ENCODE results near the gene MCEE. TPM values are rescaled to one million over a fixed set of nuclear protein-coding genes. Genes with fewer than 3 reads are reported as not detected.
"Not testable (repeated sequence)": the region's sequence is repeated elsewhere in the genome, so short reads cannot be mapped to it uniquely, and the experiment has no call there.

Gene MCEE
- polyA plus RNA-seq, 2 of the 4 experiments (the other 2 are of a cell fraction), result 10.3 to 17.7 TPM

GRCh38 chr2:71108091-71108490 lies 21.9 kb downstream of the MCEE start:
- POLR2A ChIA-PET, result no interaction called here
- Histone ChIP-seq H3K9me3 (peaks cover 13% of the 10 kb centered on the region; the same call in 2 of the 3 replicates), H3K4me1 (no peaks in the 10 kb centered on the region), H3K4me3 (no peak overlapping the region), H3K27ac (no peak overlapping the region), H3K4me2 (no peak overlapping the region)
- CTCF ChIA-PET, result interaction anchor here (0.6 to 1.2 kb wide), 2 partner anchors 11 to 16 kb away, joined by 3 read pairs; no protein-coding TSS in a partner anchor
- DNase-seq (ENCODE audit: low read depth in 1 of 2, low spot score in 1 of 2) (no peak), ATAC-seq (no peak), FAIRE-seq (no peak)
- no peak for TF ChIP-seq NPAS2 (CRISPR knock-in tag; IDR thresholded peaks at IDR 0.05; ENCODE audit: borderline replicate concordance)
- no peak for TF ChIP-seq POLR2AphosphoS2 (conservative IDR thresholded peaks at IDR 0.05; ENCODE audit: low read length)
- TF ChIP-seq, protein P1, sequence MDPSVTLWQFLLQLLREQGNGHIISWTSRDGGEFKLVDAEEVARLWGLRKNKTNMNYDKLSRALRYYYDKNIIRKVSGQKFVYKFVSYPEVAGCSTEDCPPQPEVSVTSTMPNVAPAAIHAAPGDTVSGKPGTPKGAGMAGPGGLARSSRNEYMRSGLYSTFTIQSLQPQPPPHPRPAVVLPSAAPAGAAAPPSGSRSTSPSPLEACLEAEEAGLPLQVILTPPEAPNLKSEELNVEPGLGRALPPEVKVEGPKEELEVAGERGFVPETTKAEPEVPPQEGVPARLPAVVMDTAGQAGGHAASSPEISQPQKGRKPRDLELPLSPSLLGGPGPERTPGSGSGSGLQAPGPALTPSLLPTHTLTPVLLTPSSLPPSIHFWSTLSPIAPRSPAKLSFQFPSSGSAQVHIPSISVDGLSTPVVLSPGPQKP (IDR thresholded peaks at IDR 0.05; ENCODE audit: low read depth, low read length), result no peak
- no peak for TF ChIP-seq E2F6 (IDR thresholded peaks at IDR 0.05; ENCODE audit: borderline replicate concordance, low read depth)
- TF ChIP-seq RARB (CRISPR knock-in tag; IDR thresholded peaks at IDR 0.05), result no peak
- no peak for TF ChIP-seq RAD21 (conservative IDR thresholded peaks at IDR 0.05 in 1 of 2, IDR thresholded peaks at IDR 0.05 in 1 of 2)
- TF ChIP-seq REST (IDR thresholded peaks at IDR 0.05), result no peak
- no peak for TF ChIP-seq HOXB5 (CRISPR knock-in tag; IDR thresholded peaks at IDR 0.05)
- TF ChIP-seq TFCP2L1 (CRISPR knock-in tag; IDR thresholded peaks at IDR 0.05), result no peak
- TF ChIP-seq JUN (IDR thresholded peaks at IDR 0.05), result no peak
- no peak for TF ChIP-seq MYC (IDR thresholded peaks at IDR 0.05; ENCODE audit: borderline replicate concordance, low read length)
- no peak for TF ChIP-seq KDM5A (IDR thresholded peaks at IDR 0.05)
- no peak for TF ChIP-seq PHF8 (IDR thresholded peaks at IDR 0.05; ENCODE audit: borderline replicate concordance, low read depth)
- TF ChIP-seq JUNB (IDR thresholded peaks at IDR 0.05), result no peak
- no peak for TF ChIP-seq ZSCAN20 (CRISPR knock-in tag; IDR thresholded peaks at IDR 0.05)
- no peak for TF ChIP-seq RFX5 (IDR thresholded peaks at IDR 0.05)
- TF ChIP-seq KDM1A (IDR thresholded peaks at IDR 0.05; ENCODE audit: low read depth), result no peak
- WGBS (ENCODE audit: missing lambda C conversion rate), result 97% methylated on average over 2 of the region's 2 CpGs

DNA sequence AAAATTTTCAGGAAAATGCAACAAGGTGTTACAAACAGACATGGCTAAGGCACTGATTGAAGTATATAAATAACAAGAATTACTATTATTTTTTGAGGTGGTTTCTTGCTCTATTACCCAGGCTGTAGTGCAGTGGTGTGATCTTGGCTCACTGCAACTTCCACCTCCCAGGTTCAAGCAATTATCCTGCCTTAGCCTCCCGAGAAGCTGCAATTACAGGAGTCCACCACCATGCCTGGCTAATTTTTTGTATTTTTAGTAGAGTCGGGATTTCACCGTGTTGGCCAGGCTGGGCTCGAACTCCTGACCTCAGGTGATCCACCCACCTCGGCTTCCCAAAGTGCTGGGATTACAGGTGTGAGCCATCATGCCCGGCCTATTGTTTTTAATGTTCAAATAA lies 23.6 kb downstream of the MCEE start:
- not testable (repeated sequence) for FAIRE-seq, ATAC-seq
- CTCF ChIA-PET, result interaction anchor here (0.6 to 0.7 kb wide), 3 partner anchors 10 to 407 kb away, joined by 3 read pairs; no protein-coding TSS in a partner anchor

GRCh38 chr2:71103809-71104208 lies 26.2 kb downstream of the MCEE start:
- no peak for ATAC-seq
- no peak overlapping the region for H3K27ac ChIP-seq
- POLR2A ChIA-PET, result interaction anchor here (0.6 kb wide), 1 partner anchor 36 kb away, joined by 3 read pairs; the partner anchor contains the start of gene NAGK
- DNase-seq (ENCODE audit: low read depth in 1 of 2, low spot score in 1 of 2), result no peak
- H3K4me3 ChIP-seq, result no peak overlapping the region
- no peak for FAIRE-seq
- no peaks in the 10 kb centered on the region for H3K4me1 ChIP-seq
- CTCF ChIA-PET, result interaction anchor here (0.8 to 2.5 kb wide), 2 partner anchors 11 to 87 kb away, joined by 3 to 11 read pairs; no protein-coding TSS in a partner anchor
- H3K9me3 ChIP-seq, result peaks cover 13% of the 10 kb centered on the region; the same call in 2 of the 3 replicates
- no peak overlapping the region for H3K4me2 ChIP-seq
- WGBS (ENCODE audit: missing lambda C conversion rate), result 57% methylated on average over 5 of the region's 5 CpGs
- TF ChIP-seq CEBPB (IDR thresholded peaks at IDR 0.05) (no peak), CTCF (IDR thresholded peaks at IDR 0.05) (no peak), E2F6 (IDR thresholded peaks at IDR 0.05; ENCODE audit: borderline replicate concordance, low read depth) (no peak), RFX5 (IDR thresholded peaks at IDR 0.05) (no peak), NFE2L2 (conservative IDR thresholded peaks at IDR 0.05; ENCODE audit: low read length) (no peak), SMC3 (IDR thresholded peaks at IDR 0.05) (no peak)
- TF ChIP-seq, protein P1 (IDR thresholded peaks at IDR 0.05; ENCODE audit: low read depth, low read length), result no peak

More for the DNA sequence above, 23.6 kb downstream of the MCEE start:
- H3K9me3 ChIP-seq, result peaks cover 13% of the 10 kb centered on the region; the same call in 2 of the 3 replicates
- H3K4me3 ChIP-seq; H3K4me2 ChIP-seq; DNase-seq (ENCODE audit: low read depth in 1 of 2, low spot score in 1 of 2); H3K27ac ChIP-seq; H3K4me1 ChIP-seq: not testable (repeated sequence)
- 76% methylated on average over 6 of the region's 6 CpGs for WGBS (ENCODE audit: missing lambda C conversion rate)
- POLR2A ChIA-PET, result interaction anchor here (0.5 kb wide), 1 partner anchor 40 kb away, joined by 4 read pairs; no protein-coding TSS in a partner anchor
